ENCODE measurements around the gene NAAA.
A peak's percentile ranks its signal among the peaks of the same experiment; 100 is the strongest.
"Not testable (repeated sequence)": the region's sequence is repeated elsewhere in the genome, so short reads cannot be mapped to it uniquely, and the experiment has no call there.

Gene NAAA

GRCh38 chr4:75940692-75941253, at the start of gene NAAA:
Gene NAAA, minus strand, starts transcription at chr4:75941013. Its CDS starts 64 bp downstream, at chr4:75940949.
- DNase-seq (ENCODE audit: low read depth in 2 of 2) = peak; percentile 36 to 63

- DNase-seq (ENCODE audit: low read depth in 2 of 2) = no peak
Measured at GRCh38 chr4:75989846-75990528, 49.2 kb upstream of the NAAA start.

DNA sequence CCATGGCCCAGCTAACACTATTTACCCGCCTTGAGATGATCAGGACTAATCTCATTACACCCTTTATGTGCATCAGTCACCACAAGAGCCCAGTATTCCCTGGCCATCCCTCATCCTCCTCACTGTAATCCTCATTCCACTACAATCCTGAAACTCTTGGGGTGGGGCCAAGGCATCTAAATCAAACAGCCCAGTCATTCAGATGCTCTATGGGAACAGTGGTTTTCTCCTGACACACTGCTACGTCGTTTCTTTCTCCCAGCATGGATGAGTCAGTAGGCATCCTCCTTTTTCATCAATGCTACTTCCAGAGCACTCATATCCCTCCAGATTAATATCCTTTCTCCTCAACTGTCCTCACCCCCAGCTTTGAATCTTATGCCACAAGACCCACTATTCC, 44.3 kb upstream of the NAAA start:
- DNase-seq (ENCODE audit: low read depth in 2 of 2) = no peak

- DNase-seq (ENCODE audit: low read depth in 2 of 2) = no peak
Measured at GRCh38 chr4:75980576-75980975, 39.8 kb upstream of the NAAA start.

DNA sequence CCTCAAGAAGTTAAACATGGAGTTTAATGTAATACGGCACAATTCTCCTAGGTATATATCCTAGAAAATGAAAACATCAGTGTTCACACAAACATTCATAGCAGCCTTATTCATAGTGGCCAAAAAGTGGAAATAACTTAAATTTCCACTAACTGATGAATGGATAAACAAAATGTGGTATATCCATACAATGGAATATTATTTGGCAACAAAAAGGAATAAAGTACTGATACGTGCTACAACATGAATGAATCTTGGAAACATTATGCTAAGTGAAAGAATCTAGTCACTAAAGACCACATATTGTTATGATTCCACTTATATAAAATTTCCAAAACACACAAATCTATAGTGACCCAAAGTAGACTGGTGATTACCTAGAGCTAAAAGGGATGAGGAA, 35.4 kb upstream of the NAAA start:
- no peak for DNase-seq (ENCODE audit: low read depth in 2 of 2)

GRCh38 chr4:75973766-75974165, 33.0 kb upstream of the NAAA start:
- no peak for DNase-seq (ENCODE audit: low read depth in 2 of 2)

DNA sequence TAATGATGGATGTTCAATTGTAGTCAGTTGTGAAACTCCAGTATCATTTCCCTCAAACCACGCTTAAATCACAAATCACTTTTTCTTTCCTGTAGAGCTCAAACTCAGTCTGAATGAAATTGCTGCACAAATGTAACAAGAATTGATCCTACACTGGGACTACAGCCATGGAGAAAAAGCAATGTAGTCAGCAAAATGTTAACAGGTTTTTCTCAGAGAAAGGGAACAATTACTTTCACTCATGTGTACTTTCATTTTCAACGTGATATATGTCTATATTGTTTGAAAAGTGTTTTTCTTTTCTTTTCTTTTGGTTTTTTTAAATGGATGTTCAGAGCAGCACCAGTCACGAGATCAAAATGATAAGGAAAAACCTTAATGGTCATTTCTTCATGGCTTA, 27.3 kb upstream of the NAAA start:
- no peak for DNase-seq (ENCODE audit: low read depth in 2 of 2)

DNA sequence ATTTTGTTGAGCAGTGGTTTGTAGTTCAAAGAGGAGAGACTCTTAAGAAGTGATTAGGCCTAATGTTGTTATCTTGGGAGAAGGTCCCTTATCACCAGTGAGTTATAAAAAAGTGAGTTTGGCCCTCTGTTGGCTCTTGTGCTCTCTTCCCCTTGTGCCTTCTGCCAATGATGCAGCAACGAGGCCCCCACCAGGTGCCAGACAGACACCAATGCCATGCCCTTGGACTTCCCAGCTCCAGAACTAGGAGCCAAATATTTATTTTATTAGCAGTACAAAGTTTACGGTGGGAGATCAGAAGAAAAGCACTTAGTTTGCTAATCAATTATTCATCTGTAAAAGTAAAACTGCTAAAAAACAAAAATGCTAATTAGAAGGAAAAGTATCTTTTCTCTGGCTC, 22.7 kb upstream of the NAAA start:
- no peak for DNase-seq (ENCODE audit: low read depth in 2 of 2)

- DNase-seq (ENCODE audit: low read depth in 2 of 2) = not testable (repeated sequence)
Measured at GRCh38 chr4:75962072-75962471, 21.3 kb upstream of the NAAA start.

GRCh38 chr4:75958546-75958945, 17.7 kb upstream of the NAAA start:
- DNase-seq (ENCODE audit: low read depth in 2 of 2) = not testable (repeated sequence)

DNA sequence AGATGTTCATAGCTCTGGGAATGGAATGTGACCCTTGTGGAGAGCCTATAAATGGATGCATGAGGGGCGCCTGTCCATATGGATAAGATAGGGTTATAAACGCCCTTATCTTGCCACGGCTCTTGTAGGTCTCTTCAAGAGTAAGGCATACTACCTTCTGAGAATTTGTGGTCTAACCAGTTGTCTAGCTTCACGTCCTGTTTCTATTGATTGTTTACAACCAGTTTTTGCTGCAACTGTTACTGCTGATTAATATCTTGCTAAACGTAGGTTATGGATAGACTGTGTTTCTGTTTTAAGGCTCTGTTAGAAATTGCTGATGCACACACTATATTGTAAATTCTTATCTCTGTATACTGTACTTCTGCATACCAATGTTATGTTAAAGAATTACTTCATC, 14.0 kb upstream of the NAAA start:
- not testable (repeated sequence) for DNase-seq (ENCODE audit: low read depth in 2 of 2)

GRCh38 chr4:75953509-75953908, 12.7 kb upstream of the NAAA start:
- DNase-seq (ENCODE audit: low read depth in 2 of 2) = no peak

- DNase-seq (ENCODE audit: low read depth in 2 of 2) = no peak
Measured at GRCh38 chr4:75950213-75950815, 9.5 kb upstream of the NAAA start.

DNA sequence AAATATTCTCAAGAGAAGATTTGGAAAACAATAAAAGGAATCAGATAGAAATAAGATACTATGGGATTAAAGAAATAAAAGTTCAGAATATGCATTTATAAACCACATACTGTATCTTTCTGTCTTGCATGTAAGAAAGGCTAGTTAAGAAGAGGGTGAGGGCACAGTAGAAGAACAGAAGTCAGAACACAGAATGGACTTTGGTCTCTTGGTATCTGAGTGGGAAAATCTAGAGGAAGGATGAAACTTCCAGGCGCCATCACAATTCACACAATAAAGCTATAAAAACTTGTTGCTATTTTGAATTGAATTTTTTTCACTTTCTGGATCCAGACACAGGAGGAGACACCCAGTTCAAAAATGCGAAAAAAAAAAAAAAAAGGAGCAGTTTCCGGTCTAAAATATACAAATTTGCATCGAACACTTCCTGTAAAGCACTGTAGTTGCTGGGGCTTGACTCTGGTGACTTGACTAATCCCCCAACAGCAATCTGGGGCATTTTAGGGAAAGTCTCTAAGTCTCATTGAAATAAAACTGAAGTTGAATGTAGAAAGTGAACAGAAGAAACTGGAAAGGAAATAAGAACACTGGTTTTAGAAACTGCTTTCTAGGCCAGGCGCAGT, 8.1 kb upstream of the NAAA start:
- no peak for DNase-seq (ENCODE audit: low read depth in 2 of 2)

GRCh38 chr4:75939890-75940691, 722 bp downstream of the NAAA start:
- peak in 1 of 2 donors; percentile 53 for DNase-seq (ENCODE audit: low read depth in 2 of 2)

DNA sequence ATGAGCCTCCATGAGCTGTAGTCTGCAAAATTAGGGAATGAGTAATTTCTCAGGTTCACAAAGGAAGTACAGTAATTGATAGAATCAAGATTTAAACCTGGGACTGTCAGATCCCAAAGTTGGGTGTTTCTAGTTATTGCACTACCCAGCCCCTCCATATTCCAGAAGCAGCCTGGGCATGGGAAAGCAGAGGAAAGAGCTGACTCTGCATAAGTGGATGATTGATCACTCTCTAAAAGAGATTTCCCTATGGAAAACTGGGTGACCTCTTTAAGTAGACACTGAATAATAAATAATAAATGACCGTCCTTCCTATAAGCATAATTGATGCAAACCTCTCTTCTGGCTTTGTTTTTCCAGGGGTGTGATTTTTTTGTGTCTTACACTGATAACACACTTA, 5.2 kb downstream of the NAAA start:
- no peak for DNase-seq (ENCODE audit: low read depth in 2 of 2)

DNA sequence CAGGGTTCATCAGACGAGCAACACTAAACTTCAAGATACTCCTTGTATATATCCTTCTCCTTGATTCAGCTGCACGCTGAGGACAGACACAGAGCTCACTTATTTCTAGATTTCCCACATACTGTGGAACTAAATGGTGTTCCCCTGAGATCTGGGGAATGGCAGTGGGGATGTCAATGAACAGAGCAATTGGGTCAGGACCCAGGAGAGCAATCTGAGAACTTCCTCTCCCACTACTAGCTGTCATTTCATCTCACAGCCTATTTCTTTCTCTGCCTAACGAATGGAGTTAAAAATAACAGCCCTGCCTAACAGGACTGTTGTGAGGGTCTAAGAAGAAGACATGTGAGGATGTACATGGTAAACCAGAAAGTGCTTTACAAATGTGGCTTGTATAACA, 10.7 kb downstream of the NAAA start:
- no peak for DNase-seq (ENCODE audit: low read depth in 2 of 2)

DNA sequence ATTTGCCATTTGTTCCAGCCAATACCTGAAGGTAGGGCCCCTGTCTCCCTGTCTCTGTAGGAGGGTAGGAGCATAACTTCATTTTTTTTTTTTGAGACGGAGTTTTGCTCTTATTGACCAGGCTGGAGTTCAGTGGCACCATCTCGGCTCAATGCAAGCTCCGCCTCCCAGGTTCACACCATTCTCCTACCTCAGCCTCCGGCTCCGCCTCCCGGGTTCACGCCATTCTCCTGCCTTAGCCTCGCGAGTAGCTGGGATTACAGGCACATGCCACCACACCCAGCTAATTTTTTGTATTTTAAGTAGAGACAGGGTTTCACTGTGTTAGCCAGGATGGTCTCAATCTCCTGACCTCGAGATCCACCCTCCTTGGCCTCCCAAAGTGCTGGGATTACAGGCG, 15.9 kb downstream of the NAAA start:
- DNase-seq (ENCODE audit: low read depth in 2 of 2) = not testable (repeated sequence)

- no peak for DNase-seq (ENCODE audit: low read depth in 2 of 2)
Measured at GRCh38 chr4:75924309-75924827, 16.4 kb downstream of the NAAA start.

GRCh38 chr4:75922588-75922987, 18.2 kb downstream of the NAAA start:
- no peak for DNase-seq (ENCODE audit: low read depth in 2 of 2)

GRCh38 chr4:75921910-75922309, 18.9 kb downstream of the NAAA start:
- no peak for DNase-seq (ENCODE audit: low read depth in 2 of 2)

DNA sequence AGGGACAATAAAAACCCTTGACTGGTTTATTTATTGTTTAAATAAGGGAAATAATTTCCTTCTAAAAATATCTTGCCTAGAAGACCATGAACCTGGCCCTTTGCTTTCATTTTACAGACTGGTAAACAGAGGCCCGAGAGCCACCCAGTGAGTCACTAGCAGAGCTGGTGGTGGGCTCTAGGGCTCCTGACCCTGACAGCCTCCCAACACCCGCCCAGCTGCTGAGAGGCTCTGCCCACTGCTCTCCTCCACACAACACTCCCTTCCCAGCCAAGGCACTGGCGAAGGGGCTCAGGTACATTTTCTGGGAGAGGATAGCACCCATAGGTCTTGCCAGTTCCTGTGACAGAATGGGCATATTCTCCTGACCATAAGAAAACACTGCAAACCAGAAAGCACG, 20.5 kb downstream of the NAAA start:
- no peak for DNase-seq (ENCODE audit: low read depth in 2 of 2)
